ENCODE data around the gene SWAP70.
A peak's percentile ranks its signal among the peaks of the same experiment; 100 is the strongest.

SWAP70 gene

DNA sequence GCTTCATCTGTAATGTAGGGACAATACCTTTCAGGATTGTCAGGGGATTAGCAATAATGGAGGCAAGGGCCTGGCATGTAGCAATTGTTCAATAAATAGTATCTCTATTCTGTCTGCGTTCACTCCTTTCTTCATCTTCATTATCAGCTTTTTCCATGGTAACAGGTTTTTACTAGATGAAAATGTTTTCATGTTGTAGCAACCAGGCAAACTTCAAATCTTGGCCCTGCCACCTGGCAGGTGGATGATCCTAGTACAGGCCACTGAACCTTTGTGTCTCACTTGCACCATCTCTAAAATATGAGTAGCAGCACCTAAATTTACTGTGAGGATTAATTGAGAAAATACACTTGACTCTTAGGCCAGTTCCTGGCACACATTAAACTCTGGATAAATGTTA, 83.4 kb downstream of the SWAP70 start:
- H3K4me1 ChIP-seq (ENCODE audit: control insufficient read depth, insufficient read depth, low read length), result no peaks in the 10 kb centered on the region
- peaks cover 11% of the 10 kb centered on the region for H3K36me3 ChIP-seq (ENCODE audit: control insufficient read depth, insufficient read depth, low read length)
- H3K9ac ChIP-seq (ENCODE audit: low read depth, low read length), result no peak overlapping the region
- H3K27me3 ChIP-seq (ENCODE audit: control insufficient read depth, insufficient read depth, low read length), result no peaks in the 10 kb centered on the region
- no peaks in the 10 kb centered on the region for H3K9me3 ChIP-seq (ENCODE audit: control insufficient read depth, insufficient read depth, low read length)
- H3K4me3 ChIP-seq (ENCODE audit: low read depth, low read length), result no peak overlapping the region

DNA sequence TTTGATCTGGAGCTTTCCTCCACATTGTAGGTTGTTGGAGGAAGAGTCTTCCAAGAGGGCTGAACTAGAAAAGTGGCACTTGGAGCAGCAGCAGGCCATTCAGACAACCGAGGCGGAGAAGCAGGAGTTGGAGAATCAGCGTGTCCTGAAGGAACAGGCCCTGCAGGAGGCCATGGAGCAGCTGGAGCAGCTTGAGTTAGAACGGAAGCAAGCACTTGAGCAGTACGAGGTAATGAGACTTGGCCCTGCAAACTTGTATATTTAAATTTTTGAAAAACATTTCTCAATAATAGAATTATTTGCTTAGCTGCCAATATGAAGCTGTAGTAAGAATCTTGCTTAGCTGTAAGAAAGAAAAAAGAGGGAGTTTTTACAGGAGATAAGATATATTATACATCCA, 84.0 kb downstream of the SWAP70 start:
- no peaks in the 10 kb centered on the region for H3K4me1 ChIP-seq (ENCODE audit: control insufficient read depth, insufficient read depth, low read length)
- no peaks in the 10 kb centered on the region for H3K9me3 ChIP-seq (ENCODE audit: control insufficient read depth, insufficient read depth, low read length)
- H3K27me3 ChIP-seq (ENCODE audit: control insufficient read depth, insufficient read depth, low read length), result no peaks in the 10 kb centered on the region
- no peak overlapping the region for H3K9ac ChIP-seq (ENCODE audit: low read depth, low read length)
- peaks cover 11% of the 10 kb centered on the region for H3K36me3 ChIP-seq (ENCODE audit: control insufficient read depth, insufficient read depth, low read length)
- no peak overlapping the region for H3K4me3 ChIP-seq (ENCODE audit: low read depth, low read length)

DNA sequence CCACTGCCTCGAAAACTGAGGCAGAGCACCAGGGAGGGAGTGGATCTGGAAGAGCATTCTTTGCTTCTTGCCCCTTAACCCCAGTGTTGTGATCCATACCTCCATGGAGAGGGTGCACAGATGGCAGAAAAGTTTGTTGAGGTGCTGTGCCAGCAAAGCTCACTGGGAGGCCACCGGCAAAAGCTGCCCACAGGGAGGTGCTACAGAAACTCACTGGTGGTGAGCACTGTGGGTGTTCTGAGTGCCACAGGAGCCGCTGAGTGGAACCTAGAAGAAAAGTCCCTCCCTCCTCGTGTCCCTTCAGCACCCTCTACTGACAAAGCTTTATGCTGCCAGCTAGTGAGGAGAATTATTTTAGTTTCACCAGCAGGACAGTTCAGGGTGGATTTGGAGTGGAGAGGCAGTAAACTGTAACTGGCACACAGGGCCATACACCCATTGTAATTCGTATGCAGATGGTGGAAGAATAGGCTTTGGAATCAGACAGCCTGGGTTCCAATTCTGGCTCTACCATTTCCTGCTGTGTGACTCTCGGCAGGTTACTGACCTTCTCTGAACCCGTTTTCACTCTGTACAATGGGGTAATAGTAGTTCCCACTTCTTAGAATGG, 84.6 kb downstream of the SWAP70 start:
- H3K4me3 ChIP-seq (ENCODE audit: low read depth, low read length), result no peak overlapping the region
- H3K36me3 ChIP-seq (ENCODE audit: control insufficient read depth, insufficient read depth, low read length), result peaks cover 11% of the 10 kb centered on the region
- H3K9me3 ChIP-seq (ENCODE audit: control insufficient read depth, insufficient read depth, low read length), result no peaks in the 10 kb centered on the region
- no peaks in the 10 kb centered on the region for H3K27me3 ChIP-seq (ENCODE audit: control insufficient read depth, insufficient read depth, low read length)
- H3K9ac ChIP-seq (ENCODE audit: low read depth, low read length), result no peak overlapping the region
- no peaks in the 10 kb centered on the region for H3K4me1 ChIP-seq (ENCODE audit: control insufficient read depth, insufficient read depth, low read length)

DNA sequence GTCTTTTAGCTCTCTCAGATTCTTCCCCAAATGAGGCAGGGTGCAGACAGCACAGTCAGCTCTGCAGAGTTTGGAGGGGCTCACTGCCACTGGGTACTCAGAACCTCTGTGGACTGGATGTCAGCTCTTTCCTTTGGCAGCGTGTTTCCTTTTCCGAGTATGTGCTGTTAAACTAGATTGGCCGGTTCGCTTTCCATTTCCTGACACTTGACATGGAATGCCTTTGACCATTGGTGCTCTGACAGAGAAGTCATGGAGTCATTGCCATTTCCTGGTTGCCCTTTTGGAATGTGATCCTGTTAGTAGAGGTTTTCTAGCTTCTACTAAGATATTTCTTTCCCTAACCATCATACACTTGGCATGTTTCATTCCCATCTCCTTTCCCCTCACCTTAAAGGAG, 86.7 kb downstream of the SWAP70 start:
- Histone ChIP-seq H3K27me3 (ENCODE audit: control insufficient read depth, insufficient read depth, low read length) (no peaks in the 10 kb centered on the region), H3K9me3 (ENCODE audit: control insufficient read depth, insufficient read depth, low read length) (no peaks in the 10 kb centered on the region), H3K4me1 (ENCODE audit: control insufficient read depth, insufficient read depth, low read length) (no peaks in the 10 kb centered on the region), H3K36me3 (ENCODE audit: control insufficient read depth, insufficient read depth, low read length) (peaks cover 11% of the 10 kb centered on the region), H3K4me3 (ENCODE audit: low read depth, low read length) (no peak overlapping the region), H3K9ac (ENCODE audit: low read depth, low read length) (no peak overlapping the region)

DNA sequence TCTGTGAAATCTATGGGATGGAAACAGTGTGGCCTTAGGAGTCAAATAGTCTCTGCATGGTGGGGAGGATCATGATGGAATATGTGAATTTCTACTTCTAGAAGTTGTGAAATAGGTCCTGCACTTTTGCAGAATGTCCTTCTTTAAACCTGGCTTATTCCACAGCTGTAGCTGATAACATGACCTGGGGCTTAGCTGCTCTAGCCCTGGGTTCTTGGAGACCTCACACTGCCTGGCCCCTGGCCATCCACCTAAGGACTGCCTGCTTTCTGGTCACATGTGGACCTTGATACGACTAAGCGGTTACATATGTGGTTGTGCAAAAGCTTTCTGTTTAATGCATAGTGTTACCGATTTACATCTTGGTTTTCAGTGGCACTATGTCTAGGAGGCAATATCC, 88.2 kb downstream of the SWAP70 start:
- H3K4me1 ChIP-seq (ENCODE audit: control insufficient read depth, insufficient read depth, low read length), result peaks cover 3% of the 10 kb centered on the region
- no peaks in the 10 kb centered on the region for H3K9me3 ChIP-seq (ENCODE audit: control insufficient read depth, insufficient read depth, low read length)
- no peak overlapping the region for H3K4me3 ChIP-seq (ENCODE audit: low read depth, low read length)
- H3K36me3 ChIP-seq (ENCODE audit: control insufficient read depth, insufficient read depth, low read length), result peaks cover 11% of the 10 kb centered on the region
- H3K9ac ChIP-seq (ENCODE audit: low read depth, low read length), result no peak overlapping the region
- H3K27me3 ChIP-seq (ENCODE audit: control insufficient read depth, insufficient read depth, low read length), result no peaks in the 10 kb centered on the region

DNA sequence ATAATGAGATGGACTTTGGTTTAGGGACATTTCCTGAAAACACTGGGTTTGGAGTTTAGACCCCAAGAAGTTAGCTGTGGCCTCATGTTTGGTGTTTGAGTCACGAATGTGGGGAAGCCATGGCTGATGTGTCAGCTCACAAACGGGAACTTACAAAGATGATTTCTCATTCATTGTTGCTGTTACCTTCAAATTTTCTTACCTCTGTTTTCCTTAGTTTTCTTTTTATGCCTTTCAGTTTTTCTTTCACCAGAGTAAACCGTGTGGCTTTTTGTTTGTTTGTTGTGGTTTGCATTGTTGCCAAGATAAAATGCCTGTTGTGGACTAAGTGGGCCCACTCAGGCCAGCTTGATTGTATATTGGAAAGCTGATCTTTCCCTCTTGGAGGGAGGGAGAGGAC, 89.1 kb downstream of the SWAP70 start:
- Histone ChIP-seq H3K27me3 (ENCODE audit: control insufficient read depth, insufficient read depth, low read length) (no peaks in the 10 kb centered on the region), H3K4me3 (ENCODE audit: low read depth, low read length) (no peak overlapping the region), H3K36me3 (ENCODE audit: control insufficient read depth, insufficient read depth, low read length) (peaks cover 11% of the 10 kb centered on the region), H3K4me1 (ENCODE audit: control insufficient read depth, insufficient read depth, low read length) (peaks cover 7% of the 10 kb centered on the region), H3K9me3 (ENCODE audit: control insufficient read depth, insufficient read depth, low read length) (no peaks in the 10 kb centered on the region), H3K9ac (ENCODE audit: low read depth, low read length) (no peak overlapping the region)

DNA sequence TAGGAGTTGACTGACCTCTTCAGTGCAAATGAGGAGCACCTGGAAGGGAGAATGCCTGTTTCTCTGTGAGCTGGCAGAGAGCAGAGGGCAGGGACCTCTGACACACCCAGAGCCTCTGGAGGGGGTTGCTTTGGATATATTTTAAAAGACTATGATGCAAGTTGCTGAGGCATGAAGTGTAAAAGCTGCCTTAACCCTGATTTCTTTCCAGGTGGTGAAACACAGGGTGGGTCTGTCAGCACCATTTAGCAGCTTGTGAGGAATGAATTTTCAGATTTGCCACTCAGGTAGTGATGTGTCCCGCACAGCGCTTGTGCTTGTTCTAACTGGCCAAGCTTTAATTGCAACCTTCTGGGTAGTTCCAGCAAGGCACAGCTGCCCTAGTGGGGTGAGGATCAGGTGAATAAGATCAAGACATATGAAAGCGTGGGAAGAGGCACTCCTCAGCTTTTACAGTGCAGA, 90.2 kb downstream of the SWAP70 start:
- H3K36me3 ChIP-seq (ENCODE audit: control insufficient read depth, insufficient read depth, low read length), result peaks cover 5% of the 10 kb centered on the region
- H3K4me3 ChIP-seq (ENCODE audit: low read depth, low read length), result no peak overlapping the region
- H3K4me1 ChIP-seq (ENCODE audit: control insufficient read depth, insufficient read depth, low read length), result peaks cover 9% of the 10 kb centered on the region
- H3K9ac ChIP-seq (ENCODE audit: low read depth, low read length), result no peak overlapping the region
- no peaks in the 10 kb centered on the region for H3K9me3 ChIP-seq (ENCODE audit: control insufficient read depth, insufficient read depth, low read length)
- no peaks in the 10 kb centered on the region for H3K27me3 ChIP-seq (ENCODE audit: control insufficient read depth, insufficient read depth, low read length)

DNA sequence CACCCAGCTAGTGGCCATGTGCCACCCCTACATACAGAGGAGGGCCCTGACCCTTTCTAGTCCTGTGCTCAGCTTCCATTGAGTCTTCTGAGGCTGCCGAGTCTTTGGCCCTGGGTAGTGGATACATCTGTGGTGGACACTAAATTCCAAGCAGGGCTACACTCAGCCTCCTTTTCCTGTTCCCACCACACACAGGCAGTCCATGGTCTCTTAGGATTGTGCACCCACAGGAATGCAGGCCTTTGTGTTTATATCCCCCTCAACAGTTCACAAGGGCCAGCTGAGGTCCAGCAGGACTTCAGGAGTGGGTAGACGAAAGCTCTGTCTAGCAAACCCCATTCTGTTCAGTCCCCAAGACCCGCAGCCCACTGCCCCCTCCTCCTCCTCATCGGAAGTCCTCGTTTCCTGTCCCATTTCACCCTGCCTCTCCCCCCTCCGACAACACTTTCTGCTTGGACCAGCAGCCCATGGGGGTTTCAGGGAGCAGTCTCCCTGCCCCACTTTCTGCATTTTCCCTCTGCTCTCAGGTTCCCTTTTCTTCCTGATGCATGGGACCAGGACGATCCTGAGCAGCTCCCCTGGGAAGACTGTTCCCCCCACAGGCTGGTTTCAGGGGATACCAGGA, 91.8 kb downstream of the SWAP70 start:
- no peaks in the 10 kb centered on the region for H3K27me3 ChIP-seq (ENCODE audit: control insufficient read depth, insufficient read depth, low read length)
- no peak overlapping the region for H3K4me3 ChIP-seq (ENCODE audit: low read depth, low read length)
- peaks cover 16% of the 10 kb centered on the region for H3K4me1 ChIP-seq (ENCODE audit: control insufficient read depth, insufficient read depth, low read length)
- H3K9ac ChIP-seq (ENCODE audit: low read depth, low read length), result no peak overlapping the region
- peaks cover 2% of the 10 kb centered on the region for H3K36me3 ChIP-seq (ENCODE audit: control insufficient read depth, insufficient read depth, low read length)
- H3K9me3 ChIP-seq (ENCODE audit: control insufficient read depth, insufficient read depth, low read length), result no peaks in the 10 kb centered on the region

DNA sequence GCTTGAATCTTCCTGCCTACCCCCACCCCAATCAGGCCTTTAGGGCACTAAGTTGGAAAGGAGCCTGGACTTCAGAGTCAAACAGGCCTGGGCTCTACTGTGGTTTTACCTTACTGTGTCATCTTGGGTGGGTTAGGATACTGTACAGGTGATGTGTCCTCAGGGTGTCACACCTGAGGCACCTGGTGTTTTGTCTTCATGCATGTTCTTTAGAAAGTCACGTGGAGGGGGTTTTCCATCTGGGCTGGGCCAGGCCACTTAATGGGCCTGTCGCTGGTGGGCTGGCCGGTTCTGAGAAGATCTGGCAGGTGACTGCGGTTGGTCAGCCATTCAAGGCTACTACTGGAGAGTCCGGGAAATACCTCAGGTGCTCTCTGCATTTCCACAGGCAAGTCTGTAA, 92.6 kb downstream of the SWAP70 start:
- no peaks in the 10 kb centered on the region for H3K9me3 ChIP-seq (ENCODE audit: control insufficient read depth, insufficient read depth, low read length)
- H3K4me3 ChIP-seq (ENCODE audit: low read depth, low read length), result no peak overlapping the region
- no peak overlapping the region for H3K9ac ChIP-seq (ENCODE audit: low read depth, low read length)
- peaks cover 16% of the 10 kb centered on the region for H3K4me1 ChIP-seq (ENCODE audit: control insufficient read depth, insufficient read depth, low read length)
- no peaks in the 10 kb centered on the region for H3K27me3 ChIP-seq (ENCODE audit: control insufficient read depth, insufficient read depth, low read length)
- no peaks in the 10 kb centered on the region for H3K36me3 ChIP-seq (ENCODE audit: control insufficient read depth, insufficient read depth, low read length)

DNA sequence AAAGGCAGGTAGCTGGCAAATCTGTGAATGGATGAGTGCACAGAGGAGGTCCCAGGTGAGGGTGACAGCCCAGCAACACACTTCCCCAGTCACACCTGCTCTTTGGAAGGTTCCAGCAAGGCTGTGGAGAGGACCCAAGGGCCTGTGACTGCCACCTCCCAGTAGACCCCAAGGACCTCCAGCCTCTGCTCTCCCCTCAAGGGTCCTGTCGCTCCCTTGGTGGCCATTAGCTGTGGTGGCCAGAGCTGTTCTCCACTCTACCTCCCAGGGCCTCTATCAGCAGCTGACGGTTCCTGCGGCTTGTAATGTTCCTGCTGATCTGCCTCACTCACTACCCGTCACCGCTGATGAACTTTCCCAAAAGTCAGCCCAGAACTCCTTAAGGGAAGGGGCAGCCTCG, 93.0 kb downstream of the SWAP70 start:
- no peaks in the 10 kb centered on the region for H3K36me3 ChIP-seq (ENCODE audit: control insufficient read depth, insufficient read depth, low read length)
- no peak overlapping the region for H3K9ac ChIP-seq (ENCODE audit: low read depth, low read length)
- H3K9me3 ChIP-seq (ENCODE audit: control insufficient read depth, insufficient read depth, low read length), result no peaks in the 10 kb centered on the region
- H3K27me3 ChIP-seq (ENCODE audit: control insufficient read depth, insufficient read depth, low read length), result no peaks in the 10 kb centered on the region
- peaks cover 16% of the 10 kb centered on the region for H3K4me1 ChIP-seq (ENCODE audit: control insufficient read depth, insufficient read depth, low read length)
- no peak overlapping the region for H3K4me3 ChIP-seq (ENCODE audit: low read depth, low read length)

DNA sequence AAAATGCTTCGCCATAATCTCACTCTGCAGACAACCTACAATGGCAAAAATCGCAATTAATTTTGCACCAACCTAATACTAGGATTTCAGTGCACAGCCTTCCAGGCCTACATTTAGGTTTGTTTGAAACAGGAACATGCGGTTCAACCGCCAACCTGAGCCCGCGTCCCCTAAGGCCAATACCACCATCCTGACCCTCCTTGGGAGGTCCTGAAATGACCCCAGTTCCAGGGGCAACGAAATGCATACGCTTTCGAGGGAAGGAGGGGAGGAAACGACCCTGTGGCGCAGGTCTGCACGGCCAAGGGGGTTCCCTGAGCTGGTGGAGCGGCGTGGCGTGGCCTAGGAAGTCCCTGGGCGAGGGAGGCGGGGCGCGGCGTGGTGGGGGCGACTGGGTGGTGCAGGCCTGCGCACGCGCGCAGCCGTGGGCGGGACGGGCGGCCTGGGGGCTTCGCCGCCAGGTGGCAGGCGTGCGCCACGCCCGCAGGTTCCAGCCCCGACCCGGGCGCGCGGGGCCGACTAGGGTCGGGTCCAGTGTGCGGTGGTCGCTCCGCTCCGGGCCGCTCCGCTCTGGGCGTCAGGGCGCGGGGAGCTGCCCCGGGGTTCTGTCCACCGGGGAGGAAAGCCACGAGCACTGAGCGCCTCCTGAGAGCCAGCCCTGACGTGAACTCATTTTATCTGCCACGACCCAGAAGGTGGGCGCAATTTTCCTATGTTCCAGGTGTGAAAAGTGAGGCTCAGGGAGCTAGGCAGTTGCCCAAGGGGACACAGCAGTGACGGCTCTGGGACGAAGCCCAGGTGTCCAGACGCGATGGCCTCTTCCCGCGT, 94.1 kb downstream of the SWAP70 start:
- Histone ChIP-seq H3K4me3 (ENCODE audit: low read depth, low read length) (peak overlapping the region; percentile 73), H3K36me3 (ENCODE audit: control insufficient read depth, insufficient read depth, low read length) (no peaks in the 10 kb centered on the region), H3K4me1 (ENCODE audit: control insufficient read depth, insufficient read depth, low read length) (peaks cover 16% of the 10 kb centered on the region), H3K27me3 (ENCODE audit: control insufficient read depth, insufficient read depth, low read length) (no peaks in the 10 kb centered on the region), H3K9ac (ENCODE audit: low read depth, low read length) (peak overlapping the region; percentile 83), H3K9me3 (ENCODE audit: control insufficient read depth, insufficient read depth, low read length) (no peaks in the 10 kb centered on the region)
